Inferior parietal cortex (tissue), 1 donor: ENCODE measurements around the gene CLIP1.
"Not testable (repeated sequence)": the region's sequence is repeated elsewhere in the genome, so short reads cannot be mapped to it uniquely, and the experiment has no call there.

Source experiments
- DNase-seq: peaks from one replicate; pipeline ENCODE4 v3.0.0-alpha.2; 2016; ENCODE audit errors: extremely low spot score

CLIP1 gene

GRCh38 chr12:122421821-122422729 lies at the start of gene CLIP1:
Gene CLIP1 (minus strand): TSS chr12:122422669. CDS start chr12:122380452, 42,217 bp downstream.
- DNase-seq = no peak

GRCh38 chr12:122471324-122472226 lies 49.1 kb upstream of the CLIP1 start:
- DNase-seq = peak; percentile 91

GRCh38 chr12:122470576-122470975 lies 48.1 kb upstream of the CLIP1 start:
- not testable (repeated sequence) for DNase-seq

- DNase-seq = not testable (repeated sequence)
Observed at GRCh38 chr12:122469856-122470255, 47.4 kb upstream of the CLIP1 start.

- DNase-seq = no peak
Observed at GRCh38 chr12:122467983-122468382, 45.5 kb upstream of the CLIP1 start.

GRCh38 chr12:122464317-122465042 lies 42.0 kb upstream of the CLIP1 start:
- DNase-seq = not testable (repeated sequence)

GRCh38 chr12:122460641-122461040 lies 38.2 kb upstream of the CLIP1 start:
- no peak for DNase-seq

- no peak for DNase-seq
Observed at GRCh38 chr12:122460061-122460460, 37.6 kb upstream of the CLIP1 start.

- DNase-seq = no peak
Observed at GRCh38 chr12:122459211-122459610, 36.7 kb upstream of the CLIP1 start.

- no peak for DNase-seq
Observed at GRCh38 chr12:122458105-122459035, 35.9 kb upstream of the CLIP1 start.

GRCh38 chr12:122457627-122458026 lies 35.2 kb upstream of the CLIP1 start:
- no peak for DNase-seq

- no peak for DNase-seq
Observed at GRCh38 chr12:122454739-122455138, 32.3 kb upstream of the CLIP1 start.

GRCh38 chr12:122454250-122454721 lies 31.8 kb upstream of the CLIP1 start:
- no peak for DNase-seq

GRCh38 chr12:122452701-122453285 lies 30.3 kb upstream of the CLIP1 start:
- DNase-seq = no peak

- no peak for DNase-seq
Observed at GRCh38 chr12:122449317-122449716, 26.8 kb upstream of the CLIP1 start.

GRCh38 chr12:122447825-122448224 lies 25.4 kb upstream of the CLIP1 start:
- not testable (repeated sequence) for DNase-seq

- not testable (repeated sequence) for DNase-seq
Observed at GRCh38 chr12:122446390-122446789, 23.9 kb upstream of the CLIP1 start.

- not testable (repeated sequence) for DNase-seq
Observed at GRCh38 chr12:122444071-122444470, 21.6 kb upstream of the CLIP1 start.

- not testable (repeated sequence) for DNase-seq
Observed at GRCh38 chr12:122438822-122439221, 16.4 kb upstream of the CLIP1 start.

GRCh38 chr12:122437656-122438121 lies 15.2 kb upstream of the CLIP1 start:
- DNase-seq = peak; percentile 70
